GM23338 (cell line): ENCODE results near the gene CHRM5. TPM values are rescaled to one million over a fixed set of nuclear protein-coding genes. Genes with fewer than 3 reads are reported as not detected.

Experiments
- ATAC-seq: fragments of 200-7000 bp; cut with Tn5 transposase; 3 replicates; pipeline ENCODE4 v1.9.1; 2020
- DNase-seq: peaks from one replicate; pipeline ENCODE4 v3.0.0-alpha.2; 2015; ENCODE audit warnings: low spot score
- H2AFZ ChIP-seq: fragments of 200-600 bp; sonication (generic); 2 replicates; pipeline ENCODE4 v1.8.0; 2016; ENCODE audit warnings: antibody characterized with exemption, mild to moderate bottlenecking, moderate library complexity
- H3F3A ChIP-seq: fragments of 200-600 bp; sonication (generic); replicated peaks from 2 replicates; pipeline ENCODE4 v1.8.0; 2017; ENCODE audit warnings: antibody characterized with exemption, mixed run types, low read depth
- H3K27ac ChIP-seq: fragments of 200-600 bp; sonication (generic); 2 replicates; pipeline ENCODE4 v1.6.1; 2016; ENCODE audit warnings: low read depth
- H3K27me3 ChIP-seq: fragments of 200-600 bp; sonication (generic); 2 replicates; pipeline ENCODE4 v1.8.0; 2016; ENCODE audit warnings: mild to moderate bottlenecking, mixed run types, moderate library complexity; ENCODE audit not compliant: insufficient read depth
- H3K36me3 ChIP-seq: fragments of 200-600 bp; sonication (generic); 2 replicates; pipeline ENCODE4 v1.8.0; 2016; ENCODE audit warnings: mild to moderate bottlenecking; ENCODE audit not compliant: insufficient read depth
- H3K4me1 ChIP-seq: fragments of 200-600 bp; sonication (generic); 2 replicates; pipeline ENCODE4 v1.8.0; 2016; ENCODE audit warnings: mild to moderate bottlenecking, moderate library complexity; ENCODE audit not compliant: insufficient read depth
- H3K4me2 ChIP-seq: fragments of 200-600 bp; sonication (generic); 2 replicates; pipeline ENCODE4 v1.7.1; 2017; ENCODE audit warnings: mixed run types
- H3K4me3 ChIP-seq: fragments of 200-600 bp; sonication (generic); 2 replicates; pipeline ENCODE4 v1.6.1; 2016; ENCODE audit warnings: mixed run types
- H3K79me2 ChIP-seq: fragments of 200-600 bp; sonication (generic); replicated peaks from 2 replicates; pipeline ENCODE4 v1.8.0; 2017; ENCODE audit warnings: mild to moderate bottlenecking; ENCODE audit not compliant: insufficient read depth
- H3K9me2 ChIP-seq: fragments of 200-600 bp; sonication (generic); 2 replicates; pipeline ENCODE4 v1.8.0; 2017; ENCODE audit not compliant: insufficient read depth
- H4K20me1 ChIP-seq: fragments of 200-600 bp; sonication (generic); replicated peaks from 2 replicates; pipeline ENCODE4 v1.8.0; 2017; ENCODE audit warnings: mild to moderate bottlenecking; ENCODE audit not compliant: insufficient read depth
- H3K27ac Mint-ChIP-seq: 2 replicates; pipeline ENCODE4 v1.8.0; 2020; ENCODE audit warnings: inconsistent platforms, mild to moderate bottlenecking, moderate library complexity, mixed read lengths
- H3K27me3 Mint-ChIP-seq: 3 replicates; pipeline ENCODE4 v1.8.0; 2022; ENCODE audit warnings: low read depth, mild to moderate bottlenecking, moderate library complexity, mixed read lengths, inconsistent platforms; ENCODE audit not compliant: insufficient read depth, poor library complexity
- H3K36me3 Mint-ChIP-seq: 3 replicates; pipeline ENCODE4 v1.8.0; 2021; ENCODE audit warnings: low read depth, mild to moderate bottlenecking, inconsistent platforms, moderate library complexity, mixed read lengths
- H3K4me1 Mint-ChIP-seq: 3 replicates; pipeline ENCODE4 v1.8.0; 2020; ENCODE audit warnings: mild to moderate bottlenecking, inconsistent platforms, mixed read lengths
- H3K4me3 Mint-ChIP-seq: 3 replicates; pipeline ENCODE4 v1.8.0; 2021; ENCODE audit warnings: moderate library complexity, mild to moderate bottlenecking, inconsistent platforms, mixed read lengths
- H3K9me3 Mint-ChIP-seq: 3 replicates; pipeline ENCODE4 v1.8.0; 2020; ENCODE audit warnings: moderate library complexity, mild to moderate bottlenecking, inconsistent platforms, mixed read lengths
- CREB1 ChIP-seq: fragments of 250-450 bp; sonication (Bioruptor Pico); IDR thresholded peaks from 2 replicates; pipeline ENCODE4 v1.5.0; 2020; ENCODE audit warnings: low read depth, mild to moderate bottlenecking, moderate library complexity
- EZH2 ChIP-seq: fragments of 200-600 bp; sonication (generic); IDR thresholded peaks from one replicate; pipeline ENCODE4 v1.8.0; 2017; ENCODE audit warnings: antibody characterized with exemption, mild to moderate bottlenecking, low read depth; ENCODE audit not compliant: unreplicated experiment
- EZH2phosphoT487 ChIP-seq: fragments of 200-600 bp; sonication (generic); IDR thresholded peaks from one replicate; pipeline ENCODE4 v1.8.1; 2018; ENCODE audit warnings: antibody characterized with exemption; ENCODE audit not compliant: unreplicated experiment
- JUNB ChIP-seq: IDR thresholded peaks from one replicate; pipeline ENCODE4 v1.6.1; 2016; ENCODE audit warnings: antibody characterized with exemption; ENCODE audit not compliant: unreplicated experiment
- NANOG ChIP-seq: IDR thresholded peaks from 2 replicates; pipeline ENCODE4 v1.6.1; 2016; ENCODE audit warnings: antibody characterized with exemption, borderline replicate concordance
- POLR2AphosphoS5 ChIP-seq: IDR thresholded peaks from 2 replicates; pipeline ENCODE4 v1.6.1; 2016; ENCODE audit warnings: antibody characterized with exemption, low read depth
- STAT1 ChIP-seq: IDR thresholded peaks from one replicate; pipeline ENCODE4 v1.6.1; 2016; ENCODE audit warnings: antibody characterized with exemption; ENCODE audit not compliant: unreplicated experiment
- ZNF114 ChIP-seq: fragments of 250-450 bp; sonication (Bioruptor Pico); IDR thresholded peaks from 2 replicates; pipeline ENCODE4 v1.5.0; 2020; ENCODE audit warnings: mild to moderate bottlenecking, moderate library complexity
- ZNF331 ChIP-seq: fragments of 250-450 bp; sonication (Bioruptor Pico); IDR thresholded peaks from 2 replicates; pipeline ENCODE4 v1.5.0; 2020; ENCODE audit warnings: low read depth, mild to moderate bottlenecking, moderate library complexity
- polyA plus RNA-seq: library from polyadenylated mRNA; unstranded; fragments of >200 nt; fragmentation: Nextera tagmentation; extraction: Ambion mirVana; gene quantifications from 2 replicates; pipeline ENCODE4 v1.2.1, GENCODE V29; 2016
- total RNA-seq: library from RNA; depleted of rRNA; stranded (reverse); fragments of >200 nt; shearing (Covaris generic); gene quantifications from 2 replicates; pipeline ENCODE4 v1.2.3, GENCODE V29; 2014
- TF ChIP-seq, protein P1 (sequence below): IDR thresholded peaks from one replicate; pipeline ENCODE4 v1.6.1; 2018; ENCODE audit warnings: antibody characterized with exemption; ENCODE audit not compliant: unreplicated experiment
- TF ChIP-seq, protein P2 (sequence below), 2 experiments: fragments of 200-600 bp in 1 of 2; sonication (generic) in 1 of 2; conservative IDR thresholded peaks; 2 replicates each; pipeline versions ENCODE4 v1.5.1 to v1.6.1; 2016 to 2017; ENCODE audit warnings: antibody characterized with exemption in 2 of 2, low read depth in 2 of 2, mild to moderate bottlenecking in 2 of 2, moderate library complexity in 1 of 2
- TF ChIP-seq, protein P3 (sequence below): IDR thresholded peaks from 2 replicates; pipeline ENCODE4 v1.6.1; 2016; ENCODE audit warnings: antibody characterized with exemption
- TF ChIP-seq, protein P4 (sequence below): fragments of 250-450 bp; sonication (Bioruptor Pico); IDR thresholded peaks from 2 replicates; pipeline ENCODE4 v1.5.0; 2020; ENCODE audit warnings: mild to moderate bottlenecking, moderate library complexity

CHRM5 gene
- total and polyA plus RNA-seq, 2 experiments from 2014 or later, result not detected

DNA sequence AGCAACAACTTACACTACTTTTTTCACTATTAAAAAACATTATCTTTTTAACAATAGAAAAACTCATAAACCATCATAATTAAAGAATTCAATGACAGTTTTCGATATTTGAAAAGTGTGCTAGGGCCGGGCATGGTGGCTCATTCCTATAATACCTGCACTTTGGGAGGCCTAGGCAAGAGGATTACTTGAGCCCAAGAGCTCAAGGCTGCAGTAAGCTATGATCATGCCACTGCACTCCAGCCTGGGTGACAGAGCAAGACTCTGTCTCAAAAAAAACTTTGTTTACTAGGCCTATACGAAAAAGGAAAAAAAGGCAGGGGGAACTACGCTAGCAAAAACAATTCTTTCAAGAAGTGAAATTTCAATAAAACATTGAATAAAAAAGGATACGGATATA lies 42.6 kb downstream of the CHRM5 start:
- Histone ChIP-seq H3K27ac (no peak overlapping the region), H2AFZ (no peak overlapping the region), H3K27me3 (no peaks in the 10 kb centered on the region), H3K79me2 (no peaks in the 10 kb centered on the region), H3K4me1 (peaks cover 5% of the 10 kb centered on the region; the same call in 1 of the 2 replicates), H3K9me2 (no peaks in the 10 kb centered on the region; the same call in 1 of the 2 replicates), H3F3A (no peaks in the 10 kb centered on the region), H4K20me1 (no peaks in the 10 kb centered on the region), H3K36me3 (no peaks in the 10 kb centered on the region), H3K4me2 (no peak overlapping the region), H3K4me3 (no peak overlapping the region)
- DNase-seq, result no peak
- H3K27me3 Mint-ChIP-seq, result peaks cover under 1% of the 10 kb centered on the region
- ATAC-seq, result no peak
- H3K4me1 Mint-ChIP-seq, result peaks cover 22% of the 10 kb centered on the region; the same call in 2 of the 3 replicates
- TF ChIP-seq ZNF114 (CRISPR knock-in tag) (no peak), CREB1 (CRISPR knock-in tag) (no peak), EZH2 (no peak), EZH2phosphoT487 (no peak), STAT1 (no peak), NANOG (no peak), JUNB (no peak), POLR2AphosphoS5 (no peak), ZNF331 (no peak)
- TF ChIP-seq, protein P1, sequence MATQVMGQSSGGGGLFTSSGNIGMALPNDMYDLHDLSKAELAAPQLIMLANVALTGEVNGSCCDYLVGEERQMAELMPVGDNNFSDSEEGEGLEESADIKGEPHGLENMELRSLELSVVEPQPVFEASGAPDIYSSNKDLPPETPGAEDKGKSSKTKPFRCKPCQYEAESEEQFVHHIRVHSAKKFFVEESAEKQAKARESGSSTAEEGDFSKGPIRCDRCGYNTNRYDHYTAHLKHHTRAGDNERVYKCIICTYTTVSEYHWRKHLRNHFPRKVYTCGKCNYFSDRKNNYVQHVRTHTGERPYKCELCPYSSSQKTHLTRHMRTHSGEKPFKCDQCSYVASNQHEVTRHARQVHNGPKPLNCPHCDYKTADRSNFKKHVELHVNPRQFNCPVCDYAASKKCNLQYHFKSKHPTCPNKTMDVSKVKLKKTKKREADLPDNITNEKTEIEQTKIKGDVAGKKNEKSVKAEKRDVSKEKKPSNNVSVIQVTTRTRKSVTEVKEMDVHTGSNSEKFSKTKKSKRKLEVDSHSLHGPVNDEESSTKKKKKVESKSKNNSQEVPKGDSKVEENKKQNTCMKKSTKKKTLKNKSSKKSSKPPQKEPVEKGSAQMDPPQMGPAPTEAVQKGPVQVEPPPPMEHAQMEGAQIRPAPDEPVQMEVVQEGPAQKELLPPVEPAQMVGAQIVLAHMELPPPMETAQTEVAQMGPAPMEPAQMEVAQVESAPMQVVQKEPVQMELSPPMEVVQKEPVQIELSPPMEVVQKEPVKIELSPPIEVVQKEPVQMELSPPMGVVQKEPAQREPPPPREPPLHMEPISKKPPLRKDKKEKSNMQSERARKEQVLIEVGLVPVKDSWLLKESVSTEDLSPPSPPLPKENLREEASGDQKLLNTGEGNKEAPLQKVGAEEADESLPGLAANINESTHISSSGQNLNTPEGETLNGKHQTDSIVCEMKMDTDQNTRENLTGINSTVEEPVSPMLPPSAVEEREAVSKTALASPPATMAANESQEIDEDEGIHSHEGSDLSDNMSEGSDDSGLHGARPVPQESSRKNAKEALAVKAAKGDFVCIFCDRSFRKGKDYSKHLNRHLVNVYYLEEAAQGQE, result no peak
- TF ChIP-seq, protein P2, sequence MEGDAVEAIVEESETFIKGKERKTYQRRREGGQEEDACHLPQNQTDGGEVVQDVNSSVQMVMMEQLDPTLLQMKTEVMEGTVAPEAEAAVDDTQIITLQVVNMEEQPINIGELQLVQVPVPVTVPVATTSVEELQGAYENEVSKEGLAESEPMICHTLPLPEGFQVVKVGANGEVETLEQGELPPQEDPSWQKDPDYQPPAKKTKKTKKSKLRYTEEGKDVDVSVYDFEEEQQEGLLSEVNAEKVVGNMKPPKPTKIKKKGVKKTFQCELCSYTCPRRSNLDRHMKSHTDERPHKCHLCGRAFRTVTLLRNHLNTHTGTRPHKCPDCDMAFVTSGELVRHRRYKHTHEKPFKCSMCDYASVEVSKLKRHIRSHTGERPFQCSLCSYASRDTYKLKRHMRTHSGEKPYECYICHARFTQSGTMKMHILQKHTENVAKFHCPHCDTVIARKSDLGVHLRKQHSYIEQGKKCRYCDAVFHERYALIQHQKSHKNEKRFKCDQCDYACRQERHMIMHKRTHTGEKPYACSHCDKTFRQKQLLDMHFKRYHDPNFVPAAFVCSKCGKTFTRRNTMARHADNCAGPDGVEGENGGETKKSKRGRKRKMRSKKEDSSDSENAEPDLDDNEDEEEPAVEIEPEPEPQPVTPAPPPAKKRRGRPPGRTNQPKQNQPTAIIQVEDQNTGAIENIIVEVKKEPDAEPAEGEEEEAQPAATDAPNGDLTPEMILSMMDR (conservative IDR thresholded peaks at IDR 0.05; ENCODE audit: low read depth in 2 of 2), result no peak
- TF ChIP-seq, protein P3, sequence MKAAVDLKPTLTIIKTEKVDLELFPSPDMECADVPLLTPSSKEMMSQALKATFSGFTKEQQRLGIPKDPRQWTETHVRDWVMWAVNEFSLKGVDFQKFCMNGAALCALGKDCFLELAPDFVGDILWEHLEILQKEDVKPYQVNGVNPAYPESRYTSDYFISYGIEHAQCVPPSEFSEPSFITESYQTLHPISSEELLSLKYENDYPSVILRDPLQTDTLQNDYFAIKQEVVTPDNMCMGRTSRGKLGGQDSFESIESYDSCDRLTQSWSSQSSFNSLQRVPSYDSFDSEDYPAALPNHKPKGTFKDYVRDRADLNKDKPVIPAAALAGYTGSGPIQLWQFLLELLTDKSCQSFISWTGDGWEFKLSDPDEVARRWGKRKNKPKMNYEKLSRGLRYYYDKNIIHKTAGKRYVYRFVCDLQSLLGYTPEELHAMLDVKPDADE, result no peak
- TF ChIP-seq, protein P4, sequence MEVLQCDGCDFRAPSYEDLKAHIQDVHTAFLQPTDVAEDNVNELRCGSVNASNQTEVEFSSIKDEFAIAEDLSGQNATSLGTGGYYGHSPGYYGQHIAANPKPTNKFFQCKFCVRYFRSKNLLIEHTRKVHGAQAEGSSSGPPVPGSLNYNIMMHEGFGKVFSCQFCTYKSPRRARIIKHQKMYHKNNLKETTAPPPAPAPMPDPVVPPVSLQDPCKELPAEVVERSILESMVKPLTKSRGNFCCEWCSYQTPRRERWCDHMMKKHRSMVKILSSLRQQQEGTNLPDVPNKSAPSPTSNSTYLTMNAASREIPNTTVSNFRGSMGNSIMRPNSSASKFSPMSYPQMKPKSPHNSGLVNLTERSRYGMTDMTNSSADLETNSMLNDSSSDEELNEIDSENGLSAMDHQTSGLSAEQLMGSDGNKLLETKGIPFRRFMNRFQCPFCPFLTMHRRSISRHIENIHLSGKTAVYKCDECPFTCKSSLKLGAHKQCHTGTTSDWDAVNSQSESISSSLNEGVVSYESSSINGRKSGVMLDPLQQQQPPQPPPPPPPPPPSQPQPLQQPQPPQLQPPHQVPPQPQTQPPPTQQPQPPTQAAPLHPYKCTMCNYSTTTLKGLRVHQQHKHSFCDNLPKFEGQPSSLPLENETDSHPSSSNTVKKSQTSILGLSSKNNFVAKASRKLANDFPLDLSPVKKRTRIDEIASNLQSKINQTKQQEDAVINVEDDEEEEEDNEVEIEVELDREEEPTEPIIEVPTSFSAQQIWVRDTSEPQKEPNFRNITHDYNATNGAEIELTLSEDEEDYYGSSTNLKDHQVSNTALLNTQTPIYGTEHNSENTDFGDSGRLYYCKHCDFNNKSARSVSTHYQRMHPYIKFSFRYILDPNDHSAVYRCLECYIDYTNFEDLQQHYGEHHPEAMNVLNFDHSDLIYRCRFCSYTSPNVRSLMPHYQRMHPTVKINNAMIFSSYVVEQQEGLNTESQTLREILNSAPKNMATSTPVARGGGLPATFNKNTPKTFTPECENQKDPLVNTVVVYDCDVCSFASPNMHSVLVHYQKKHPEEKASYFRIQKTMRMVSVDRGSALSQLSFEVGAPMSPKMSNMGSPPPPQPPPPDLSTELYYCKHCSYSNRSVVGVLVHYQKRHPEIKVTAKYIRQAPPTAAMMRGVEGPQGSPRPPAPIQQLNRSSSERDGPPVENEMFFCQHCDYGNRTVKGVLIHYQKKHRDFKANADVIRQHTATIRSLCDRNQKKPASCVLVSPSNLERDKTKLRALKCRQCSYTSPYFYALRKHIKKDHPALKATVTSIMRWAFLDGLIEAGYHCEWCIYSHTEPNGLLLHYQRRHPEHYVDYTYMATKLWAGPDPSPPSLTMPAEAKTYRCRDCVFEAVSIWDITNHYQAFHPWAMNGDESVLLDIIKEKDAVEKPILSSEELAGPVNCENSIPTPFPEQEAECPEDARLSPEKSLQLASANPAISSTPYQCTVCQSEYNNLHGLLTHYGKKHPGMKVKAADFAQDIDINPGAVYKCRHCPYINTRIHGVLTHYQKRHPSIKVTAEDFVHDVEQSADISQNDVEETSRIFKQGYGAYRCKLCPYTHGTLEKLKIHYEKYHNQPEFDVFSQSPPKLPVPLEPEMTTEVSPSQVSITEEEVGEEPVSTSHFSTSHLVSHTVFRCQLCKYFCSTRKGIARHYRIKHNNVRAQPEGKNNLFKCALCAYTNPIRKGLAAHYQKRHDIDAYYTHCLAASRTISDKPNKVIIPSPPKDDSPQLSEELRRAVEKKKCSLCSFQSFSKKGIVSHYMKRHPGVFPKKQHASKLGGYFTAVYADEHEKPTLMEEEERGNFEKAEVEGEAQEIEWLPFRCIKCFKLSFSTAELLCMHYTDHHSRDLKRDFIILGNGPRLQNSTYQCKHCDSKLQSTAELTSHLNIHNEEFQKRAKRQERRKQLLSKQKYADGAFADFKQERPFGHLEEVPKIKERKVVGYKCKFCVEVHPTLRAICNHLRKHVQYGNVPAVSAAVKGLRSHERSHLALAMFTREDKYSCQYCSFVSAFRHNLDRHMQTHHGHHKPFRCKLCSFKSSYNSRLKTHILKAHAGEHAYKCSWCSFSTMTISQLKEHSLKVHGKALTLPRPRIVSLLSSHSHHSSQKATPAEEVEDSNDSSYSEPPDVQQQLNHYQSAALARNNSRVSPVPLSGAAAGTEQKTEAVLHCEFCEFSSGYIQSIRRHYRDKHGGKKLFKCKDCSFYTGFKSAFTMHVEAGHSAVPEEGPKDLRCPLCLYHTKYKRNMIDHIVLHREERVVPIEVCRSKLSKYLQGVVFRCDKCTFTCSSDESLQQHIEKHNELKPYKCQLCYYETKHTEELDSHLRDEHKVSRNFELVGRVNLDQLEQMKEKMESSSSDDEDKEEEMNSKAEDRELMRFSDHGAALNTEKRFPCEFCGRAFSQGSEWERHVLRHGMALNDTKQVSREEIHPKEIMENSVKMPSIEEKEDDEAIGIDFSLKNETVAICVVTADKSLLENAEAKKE (CRISPR knock-in tag), result no peak
- no peaks in the 10 kb centered on the region for H3K36me3 Mint-ChIP-seq
- H3K27ac Mint-ChIP-seq, result no peak overlapping the region
- no peaks in the 10 kb centered on the region for H3K9me3 Mint-ChIP-seq
- no peak overlapping the region for H3K4me3 Mint-ChIP-seq
